HG03521 (cell line): ENCODE measurements around the gene CCDC136.

ENCODE experiments used
- ATAC-seq: cut with Tn5 transposase; IDR thresholded peaks from one replicate; pipeline ENCODE4 v1.9.1; 2021; ENCODE audit warnings: mild to moderate bottlenecking, moderate library complexity; ENCODE audit not compliant: unreplicated experiment

CCDC136 gene

GRCh38 chr7:128843938-128844621 lies 52.3 kb downstream of the CCDC136 start:
- ATAC-seq, result no peak

- ATAC-seq, result no peak
Measured at GRCh38 chr7:128844777-128845311, 53.1 kb downstream of the CCDC136 start.

- no peak for ATAC-seq
Measured at GRCh38 chr7:128845475-128845874, 53.7 kb downstream of the CCDC136 start.

- no peak for ATAC-seq
Measured at GRCh38 chr7:128845987-128846386, 54.2 kb downstream of the CCDC136 start.

GRCh38 chr7:128846781-128847444 lies 55.1 kb downstream of the CCDC136 start:
- no peak for ATAC-seq

- ATAC-seq, result no peak
Measured at GRCh38 chr7:128847721-128848211, 56.0 kb downstream of the CCDC136 start.

GRCh38 chr7:128848289-128849155 lies 56.8 kb downstream of the CCDC136 start:
- ATAC-seq, result no peak

- no peak for ATAC-seq
Measured at GRCh38 chr7:128849156-128849515, 57.4 kb downstream of the CCDC136 start.

- no peak for ATAC-seq
Measured at GRCh38 chr7:128849804-128850490, 58.2 kb downstream of the CCDC136 start.

- no peak for ATAC-seq
Measured at GRCh38 chr7:128852537-128853254, 60.9 kb downstream of the CCDC136 start.

- no peak for ATAC-seq
Measured at GRCh38 chr7:128853799-128854198, 62.0 kb downstream of the CCDC136 start.

GRCh38 chr7:128854396-128854795 lies 62.6 kb downstream of the CCDC136 start:
- ATAC-seq, result no peak

GRCh38 chr7:128855559-128855958 lies 63.8 kb downstream of the CCDC136 start:
- ATAC-seq, result no peak

- ATAC-seq, result no peak
Measured at GRCh38 chr7:128856001-128856718, 64.4 kb downstream of the CCDC136 start.

- no peak for ATAC-seq
Measured at GRCh38 chr7:128858380-128859231, 66.8 kb downstream of the CCDC136 start.

GRCh38 chr7:128859232-128860157 lies 67.7 kb downstream of the CCDC136 start:
- ATAC-seq, result no peak
